PC-9 (cell line): Measurements from ENCODE around the gene ARHGAP26.

Experiments used
- CTCF ChIP-seq: fragments of 200-600 bp; sonication (generic); conservative IDR thresholded peaks from 2 replicates; pipeline ENCODE4 v1.6.1; 2017; ENCODE audit warnings: mixed run types, antibody characterized with exemption, mild to moderate bottlenecking, moderate library complexity
- EZH2 ChIP-seq: fragments of 200-600 bp; sonication (generic); IDR thresholded peaks from 2 replicates; pipeline ENCODE4 v1.8.0; 2017; ENCODE audit warnings: antibody characterized with exemption, low read depth

DNA sequence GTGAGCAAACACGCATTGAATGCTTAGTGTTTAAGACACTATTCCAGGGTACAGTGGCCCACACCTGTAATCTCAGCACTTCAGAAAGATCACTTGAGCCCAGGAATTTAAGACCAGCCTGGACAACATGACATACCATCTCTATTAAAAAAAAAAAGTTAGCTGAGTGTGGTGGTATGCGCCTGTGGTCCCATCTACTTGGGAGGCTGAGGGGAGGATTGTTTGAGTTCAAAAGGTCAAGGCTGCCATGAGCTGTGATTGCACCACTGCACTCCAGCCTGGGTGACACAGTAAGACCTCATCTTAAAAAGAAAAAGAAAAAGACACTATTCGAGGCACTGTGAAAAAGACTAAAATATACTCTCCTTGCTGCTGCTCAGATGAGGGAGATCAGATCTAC, 392.6 kb downstream of the ARHGAP26 start:
- TF ChIP-seq CTCF (no peak), EZH2 (no peak)
